Endometrial microvascular endothelial cells (primary cell): Measurements from ENCODE around the gene ITGBL1. TPM values are rescaled to one million over a fixed set of nuclear protein-coding genes. Genes with fewer than 3 reads are reported as not detected.

Experiments
- in situ Hi-C: cut with HindIII; loops from 2 replicates; pipeline ENCODE4 v1.10.0; 2017; ENCODE audit warnings: low sequenced_read_pairs, low pct_unique_long_range_greater_than_20kb; ENCODE audit errors: inconsistent ontology term
- total RNA-seq: library from RNA; depleted of rRNA; stranded (reverse); fragments of >200 nt; gene quantifications from one replicate; pipeline ENCODE4 v1.2.3, GENCODE V29; 2015; ENCODE audit errors: inconsistent ontology term

The ITGBL1 gene
- total RNA-seq, 1 donor from 2014 or later, result 11.1 TPM

DNA sequence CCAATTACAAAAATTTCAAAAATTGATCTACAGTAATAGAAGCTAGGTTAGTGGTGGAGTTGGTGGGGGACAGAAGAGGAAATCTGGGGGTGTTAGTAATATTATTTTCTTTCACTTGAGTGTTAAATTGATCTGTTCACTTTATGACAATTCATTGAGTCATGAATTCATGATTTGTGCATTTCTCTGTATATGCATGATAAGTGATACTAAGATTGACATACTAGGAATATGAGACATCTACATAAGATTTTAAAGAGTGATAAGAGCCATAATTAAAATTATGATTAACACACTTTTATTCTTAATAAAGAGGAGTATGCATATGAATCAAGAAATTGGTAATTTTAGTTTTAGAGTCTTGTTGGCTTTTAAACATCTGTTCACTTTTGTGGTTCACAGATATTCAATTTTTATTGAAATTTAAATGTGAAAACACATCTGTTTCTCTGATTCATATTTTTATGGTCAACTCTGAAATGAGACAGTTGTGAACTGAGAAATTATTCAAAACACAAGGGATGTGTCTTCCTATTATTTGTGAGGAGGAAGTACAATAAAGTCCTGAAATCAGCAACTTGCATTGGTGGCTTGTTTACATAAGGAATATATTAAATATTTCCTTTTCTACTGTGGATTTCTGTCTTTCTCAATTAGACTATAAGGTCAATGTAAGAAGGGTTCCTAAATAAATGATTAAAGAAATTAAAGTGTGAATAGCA, 196.5 kb downstream of the ITGBL1 start:
- in situ Hi-C loops, result no loop called here

DNA sequence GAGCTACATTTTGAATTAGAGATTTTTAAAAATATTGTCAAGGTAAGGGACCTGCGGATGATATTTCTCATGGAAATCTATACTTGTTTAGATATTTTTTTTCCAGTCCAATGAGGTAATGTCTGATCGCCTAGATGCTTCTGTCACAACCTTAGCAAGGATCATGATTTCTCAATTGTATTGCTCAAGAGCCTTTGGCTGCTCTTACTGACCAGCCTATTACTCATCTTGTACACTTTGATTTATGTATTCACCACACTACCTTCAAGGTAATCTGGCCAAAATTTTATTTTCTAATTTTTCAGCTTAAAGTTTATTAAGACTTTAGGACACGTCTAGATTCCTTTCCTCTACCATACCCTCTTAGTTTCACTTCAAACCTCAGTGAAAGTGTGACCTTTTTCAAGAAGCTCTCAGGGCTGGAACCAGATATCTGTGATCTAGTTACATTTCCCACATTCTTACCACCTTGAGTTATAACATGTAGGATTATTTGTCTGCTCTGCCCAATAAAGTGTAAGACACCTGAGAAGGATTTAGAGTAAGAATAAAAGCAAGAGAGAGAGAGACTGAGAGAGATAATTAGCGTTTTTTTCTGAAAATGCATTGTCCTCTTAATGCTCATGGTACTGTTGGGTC, 197.1 kb downstream of the ITGBL1 start:
- in situ Hi-C loops, result no loop called here

DNA sequence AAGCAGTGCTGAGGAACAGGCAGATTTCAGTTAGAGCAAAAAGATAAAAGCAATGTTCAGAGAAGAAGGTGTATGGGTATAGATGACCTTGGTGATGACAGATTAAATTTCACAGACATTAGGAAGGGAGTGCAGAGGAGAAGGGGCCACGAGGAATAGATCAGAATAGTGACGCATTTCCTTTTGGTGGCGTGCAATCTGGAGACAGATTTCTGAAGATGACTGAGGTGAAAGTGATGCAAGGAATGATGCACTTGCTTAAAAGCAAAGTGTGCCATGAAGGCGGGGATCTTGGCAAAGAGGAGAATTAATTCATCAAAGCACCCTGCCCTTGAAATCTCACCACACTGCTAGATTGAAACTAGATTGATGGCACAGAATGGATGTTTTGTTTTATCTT, 202.4 kb downstream of the ITGBL1 start:
- in situ Hi-C loops, result no loop called here

DNA sequence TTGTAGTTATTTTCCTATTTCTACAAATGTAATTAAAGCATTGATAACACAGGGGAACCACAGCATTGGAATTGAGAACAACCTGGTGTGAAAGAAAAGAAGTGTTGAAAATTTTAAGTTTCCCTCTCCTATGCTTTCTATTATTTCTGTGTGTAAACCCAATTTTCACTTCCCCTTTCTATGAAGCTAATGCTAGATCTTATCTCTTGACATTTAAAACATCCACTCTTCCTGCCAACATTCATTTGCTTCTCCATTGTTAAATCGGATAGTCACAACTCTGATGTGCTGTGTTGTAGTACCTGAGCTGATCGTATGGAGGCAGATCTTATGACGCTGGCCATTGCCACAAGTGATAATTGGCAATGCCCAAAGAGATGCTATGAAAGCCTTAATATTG, 203.0 kb downstream of the ITGBL1 start:
- in situ Hi-C loops, result no loop called here

DNA sequence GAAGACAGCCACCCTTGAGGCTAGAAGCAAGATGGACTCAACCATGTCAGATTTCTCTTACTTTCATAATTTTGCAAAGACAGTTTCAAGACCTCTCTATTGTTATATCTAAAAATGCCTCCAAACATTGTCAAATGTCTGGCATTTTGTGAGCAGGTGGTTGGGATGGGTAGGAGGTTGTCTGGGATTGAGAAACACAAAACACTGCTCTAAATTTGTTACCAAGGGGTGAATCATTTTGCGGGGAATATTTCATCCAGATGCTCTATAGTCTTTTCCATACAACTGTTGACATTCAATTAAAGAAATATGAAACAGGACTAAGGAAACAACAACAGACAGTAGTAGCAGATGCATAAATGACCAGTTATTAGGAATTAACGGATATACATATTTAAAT, 208.2 kb downstream of the ITGBL1 start:
- in situ Hi-C loops, result no loop called here

DNA sequence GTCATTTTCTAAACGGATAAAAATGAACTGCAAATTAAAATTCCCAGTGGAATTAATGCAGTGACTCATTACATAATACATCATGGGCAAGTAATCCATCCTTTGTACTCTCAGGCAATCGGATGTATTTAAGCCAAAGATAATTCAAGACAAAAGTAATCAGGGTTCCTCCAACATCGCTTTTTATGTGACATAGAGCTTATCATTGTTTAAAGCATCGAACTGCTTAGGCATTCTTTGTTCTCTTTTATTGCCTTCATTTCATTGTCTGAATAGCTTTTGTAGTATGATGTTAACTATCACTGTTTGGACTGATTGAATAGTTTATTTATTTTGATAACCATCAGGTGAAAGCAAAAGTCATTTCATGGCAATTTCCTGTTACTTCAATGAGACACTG, 209.4 kb downstream of the ITGBL1 start:
- in situ Hi-C loops, result no loop called here

DNA sequence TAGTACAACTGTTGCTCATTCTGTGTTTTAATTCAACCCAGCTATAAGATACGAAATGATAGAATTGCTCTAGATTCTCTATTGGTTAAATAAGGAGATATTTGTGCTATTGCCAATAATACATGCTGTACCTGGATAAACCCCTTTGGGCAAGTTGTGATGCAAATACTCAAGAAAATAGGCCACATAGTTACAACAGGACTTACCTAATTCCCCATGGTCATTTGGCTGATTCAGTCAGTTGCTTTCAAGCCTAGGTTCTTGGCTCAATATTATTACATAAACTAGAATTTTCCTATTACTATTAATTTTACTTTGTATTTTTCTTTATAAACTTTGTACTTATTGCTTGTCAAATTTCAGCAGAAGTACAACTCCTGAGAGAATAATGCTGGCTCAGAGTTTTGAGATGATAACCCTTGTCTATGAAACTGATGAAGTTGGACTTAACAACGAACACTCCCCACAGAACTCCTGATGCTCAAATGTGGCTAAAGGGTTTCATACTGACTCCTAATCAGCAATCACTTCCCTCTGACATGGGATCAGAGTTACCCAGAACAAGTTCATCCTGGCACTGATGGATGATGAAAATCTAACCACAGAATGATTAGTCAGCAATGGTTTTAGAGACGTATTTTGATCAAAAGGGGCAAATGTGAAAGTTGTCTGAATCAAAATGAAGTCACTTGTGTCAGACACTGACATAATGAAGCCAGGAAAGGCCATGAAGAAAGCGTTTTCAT, 221.1 kb downstream of the ITGBL1 start:
- in situ Hi-C loops, result no loop called here

DNA sequence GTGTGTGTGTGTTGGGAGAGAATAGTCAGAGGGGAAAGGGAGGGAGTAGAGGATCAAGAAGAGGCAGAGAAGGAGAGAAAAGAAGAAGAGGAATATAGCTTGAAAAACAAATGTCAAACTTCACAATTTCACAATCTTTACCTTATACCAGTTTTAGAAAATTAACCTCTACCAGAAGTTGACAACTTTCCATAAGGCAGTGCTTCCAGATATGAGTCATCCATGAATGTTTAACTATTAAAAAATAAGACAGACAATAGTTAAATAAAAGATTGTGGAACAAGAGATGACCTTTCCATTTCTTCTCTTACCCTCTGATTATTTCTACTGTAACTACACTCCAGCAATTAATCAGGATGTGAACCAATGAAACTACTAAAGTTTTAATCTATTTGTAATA, 229.4 kb downstream of the ITGBL1 start:
- in situ Hi-C loops, result no loop called here

DNA sequence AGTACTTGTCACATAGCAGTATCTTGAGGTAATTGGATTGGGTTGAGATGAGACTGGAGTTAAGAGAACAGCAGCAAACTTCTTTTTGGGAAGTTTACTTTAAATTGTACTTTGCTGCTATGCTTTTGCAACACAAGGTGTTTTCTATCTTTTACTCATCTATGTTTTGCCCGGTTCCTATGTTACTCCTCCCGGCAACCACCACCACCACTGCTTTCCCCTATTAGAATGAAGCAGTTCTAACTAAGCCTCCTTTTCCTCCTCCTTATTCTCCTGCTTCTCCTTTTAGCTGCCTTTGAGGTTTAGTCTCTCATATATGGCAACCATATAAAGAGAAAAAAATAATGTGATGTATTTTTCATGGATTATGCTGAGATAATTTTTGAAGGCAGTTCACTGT, 233.5 kb downstream of the ITGBL1 start:
- in situ Hi-C loops, result no loop called here

DNA sequence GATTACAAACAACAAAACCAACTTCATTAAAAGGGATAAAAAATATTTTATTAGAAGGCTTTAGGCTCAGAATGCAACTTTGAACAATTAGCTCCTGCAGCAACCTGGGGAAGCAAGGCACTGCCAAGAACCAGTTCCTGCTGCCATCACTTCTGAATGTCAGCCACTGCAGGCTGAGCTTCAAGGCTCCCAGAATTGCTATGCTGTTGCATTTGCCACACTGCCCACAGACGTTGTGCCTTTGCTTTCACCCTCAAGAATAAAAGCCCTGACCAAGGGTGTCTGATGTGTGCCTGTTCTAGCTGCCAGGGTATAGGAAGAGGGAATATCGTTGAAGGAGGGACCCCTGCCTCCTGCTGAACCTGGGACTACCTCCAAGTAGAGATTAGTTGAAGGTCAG, 238.4 kb downstream of the ITGBL1 start:
- in situ Hi-C loops, result no loop called here

DNA sequence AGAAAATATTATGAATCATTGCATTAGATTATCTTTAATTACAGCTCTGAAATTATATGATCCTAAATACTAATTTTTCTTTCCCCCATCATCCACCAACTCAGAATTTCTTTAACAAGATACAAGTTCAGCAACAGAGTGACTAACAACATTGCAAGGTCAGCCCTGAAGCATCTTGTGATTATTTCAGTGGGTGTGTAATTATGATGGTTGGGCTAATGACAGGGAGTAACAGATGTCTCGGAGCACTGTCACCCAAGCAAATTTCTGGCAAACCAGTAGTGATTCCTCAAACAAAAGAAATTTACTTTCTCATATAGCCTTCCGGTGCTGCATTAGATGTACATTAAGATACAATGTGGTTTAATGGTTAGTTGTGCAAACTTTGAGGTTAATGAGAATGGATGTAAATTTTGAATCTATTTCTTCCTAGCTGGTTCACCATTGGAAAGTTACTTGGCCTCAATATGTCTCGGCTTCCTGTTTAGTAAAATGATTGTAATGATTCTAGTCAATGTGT, 238.9 kb downstream of the ITGBL1 start:
- in situ Hi-C loops, result no loop called here

DNA sequence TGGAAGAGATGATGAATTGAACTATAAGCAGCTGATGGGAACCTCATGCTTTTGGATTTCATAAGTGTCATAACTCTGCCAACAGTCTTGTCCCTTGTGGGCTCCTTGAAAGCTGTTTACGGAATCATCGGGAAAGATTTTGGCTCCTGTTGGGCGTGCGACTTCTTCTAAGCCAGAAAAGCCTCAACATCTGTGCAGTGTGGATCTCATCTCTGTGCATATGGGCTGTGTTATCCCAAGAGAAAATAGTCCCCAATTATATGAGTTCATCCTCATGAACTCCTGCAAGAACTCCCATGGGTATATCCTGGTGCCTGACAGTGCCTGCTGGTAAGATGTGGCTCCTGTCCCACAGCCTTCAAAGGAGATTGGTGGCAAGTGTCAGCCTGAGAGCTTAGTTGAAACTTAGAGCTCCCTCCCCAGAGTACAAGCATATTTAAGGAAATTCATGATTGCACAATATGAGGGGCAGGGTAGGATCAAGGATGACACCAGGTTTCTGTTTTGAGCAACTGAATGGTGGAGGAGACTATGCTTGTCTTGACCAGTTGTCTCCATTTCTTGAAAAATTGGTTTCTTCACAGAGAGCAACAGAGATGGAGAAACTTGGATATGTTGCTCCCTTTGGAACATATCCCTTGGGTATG, 243.5 kb downstream of the ITGBL1 start:
- in situ Hi-C loops, result no loop called here

DNA sequence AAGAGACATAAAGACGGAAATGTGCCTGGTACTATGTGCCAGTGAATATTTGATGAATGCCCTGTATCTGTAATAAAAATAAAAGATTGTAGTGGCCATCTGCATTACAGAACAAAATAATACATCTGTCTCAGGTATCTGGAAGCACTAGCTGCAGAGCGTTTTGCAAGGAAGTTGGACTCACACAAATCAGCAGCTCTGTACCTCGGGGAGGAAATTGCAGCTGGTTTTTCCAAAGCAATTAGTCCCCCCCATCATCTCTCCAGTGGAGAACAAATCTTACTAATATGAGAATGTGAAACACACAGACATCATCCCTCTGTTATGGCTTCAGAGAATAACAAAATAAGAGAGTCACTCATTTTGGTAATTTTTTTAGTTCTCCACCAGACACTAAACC, 245.3 kb downstream of the ITGBL1 start:
- in situ Hi-C loops, result no loop called here

DNA sequence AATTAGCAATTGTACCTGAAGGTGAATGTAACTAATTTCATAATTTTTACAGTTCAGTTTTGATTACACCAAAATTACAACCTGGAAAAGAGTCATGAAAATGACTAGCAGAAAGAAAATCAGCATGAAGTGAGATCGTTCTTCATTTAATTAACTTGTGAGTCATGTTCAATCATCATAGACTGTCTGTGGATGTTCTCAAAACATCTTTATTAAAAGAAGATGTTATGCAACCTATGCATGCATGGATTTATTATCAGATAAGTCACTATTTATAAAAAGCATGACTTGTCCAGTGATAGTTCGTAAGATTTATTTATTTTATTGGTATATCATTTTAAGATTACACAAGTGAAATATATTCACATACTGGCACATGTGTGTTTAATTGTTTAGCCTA, 245.9 kb downstream of the ITGBL1 start:
- in situ Hi-C loops, result no loop called here

DNA sequence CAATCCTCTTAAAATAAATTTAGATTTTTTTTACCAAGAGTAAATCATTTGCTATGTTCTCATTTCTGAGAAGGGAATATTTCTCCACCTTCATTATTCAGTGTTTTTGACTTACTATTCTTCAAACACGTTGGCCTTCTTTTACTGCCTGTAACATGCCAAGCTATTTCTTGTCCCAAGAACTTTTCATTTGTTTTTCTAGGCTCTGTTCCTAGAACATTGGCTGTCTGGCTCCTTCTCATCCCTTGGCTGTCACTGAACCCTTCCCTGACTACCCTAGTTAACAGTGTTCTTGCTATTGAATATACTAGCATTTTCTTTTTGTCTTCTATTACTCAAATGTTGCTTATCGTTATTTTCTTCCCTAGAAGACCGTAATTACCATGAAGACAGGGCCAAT, 248.1 kb downstream of the ITGBL1 start:
- in situ Hi-C loops, result no loop called here

DNA sequence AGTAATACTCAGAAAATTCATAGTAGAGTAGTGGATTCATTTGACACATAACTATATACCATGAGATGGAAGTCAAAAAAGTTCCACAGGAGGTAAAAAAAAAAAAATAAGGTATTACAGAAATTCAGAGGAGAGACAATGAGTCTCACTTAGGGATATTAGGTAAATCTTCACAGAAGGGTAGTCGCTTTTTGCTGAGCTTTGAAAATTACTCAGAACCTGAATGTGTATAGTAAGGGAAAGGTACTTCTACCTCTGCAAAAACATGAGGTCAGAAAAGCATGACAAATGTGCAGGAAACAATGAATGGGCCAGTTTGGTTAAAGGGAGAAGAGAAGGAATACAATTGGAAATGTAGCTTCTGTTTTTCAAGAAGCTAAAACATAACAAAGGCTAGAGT, 250.6 kb downstream of the ITGBL1 start:
- in situ Hi-C loops, result no loop called here

DNA sequence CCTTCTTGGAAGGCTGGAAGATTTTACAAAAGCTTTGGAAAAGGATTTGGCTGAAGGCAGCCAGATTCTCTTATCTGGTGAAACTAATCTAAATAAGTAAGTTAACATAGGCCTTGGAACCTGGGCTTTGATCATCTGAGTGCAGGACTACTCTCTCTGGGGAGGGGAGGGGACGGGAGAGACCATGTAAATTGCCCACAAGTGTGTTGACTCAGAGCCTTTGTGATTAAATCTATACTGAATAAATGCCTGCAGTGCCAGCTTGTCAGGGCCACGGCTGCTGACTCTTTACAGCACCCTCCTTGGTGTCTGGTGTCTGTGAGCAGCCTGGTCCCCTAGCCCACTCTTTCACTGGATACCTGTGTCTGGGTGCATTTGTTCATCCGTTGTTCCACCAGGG, 251.4 kb downstream of the ITGBL1 start:
- in situ Hi-C loops, result no loop called here

DNA sequence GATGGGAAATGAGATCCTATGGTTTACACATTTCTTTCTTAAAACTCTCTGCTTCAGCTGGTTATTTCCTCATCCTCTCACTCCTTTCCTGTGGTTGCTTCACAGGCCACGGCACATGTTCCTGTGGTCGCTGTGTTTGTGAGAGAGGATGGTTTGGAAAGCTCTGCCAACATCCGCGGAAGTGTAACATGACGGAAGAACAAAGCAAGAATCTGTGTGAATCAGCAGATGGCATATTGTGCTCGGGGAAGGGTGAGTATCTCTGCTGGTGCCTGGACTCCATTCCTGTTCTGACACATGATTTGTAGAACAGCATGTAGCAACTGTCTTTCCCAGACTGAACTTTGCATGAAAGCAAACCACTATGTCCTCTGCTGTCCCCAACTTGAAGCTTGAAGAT, 254.2 kb downstream of the ITGBL1 start:
- in situ Hi-C loops, result no loop called here

DNA sequence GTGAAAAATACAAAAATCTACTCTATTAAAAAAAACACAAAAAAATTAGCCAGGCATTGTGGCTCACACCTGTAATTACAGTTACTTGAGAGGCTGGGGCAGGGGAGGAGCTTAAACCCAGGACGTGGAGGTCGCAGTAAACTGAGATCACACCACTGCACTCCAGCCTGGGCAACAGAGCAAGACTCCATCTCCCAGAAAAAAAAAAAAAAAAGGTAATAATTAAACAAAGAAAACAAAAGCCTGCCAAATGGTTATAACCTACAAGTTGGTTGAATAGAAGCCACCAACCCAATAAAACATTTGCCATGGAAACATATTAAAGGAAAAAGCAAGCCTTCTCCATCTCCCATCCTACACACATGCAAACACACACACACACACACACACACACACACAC, 255.2 kb downstream of the ITGBL1 start:
- in situ Hi-C loops, result no loop called here

DNA sequence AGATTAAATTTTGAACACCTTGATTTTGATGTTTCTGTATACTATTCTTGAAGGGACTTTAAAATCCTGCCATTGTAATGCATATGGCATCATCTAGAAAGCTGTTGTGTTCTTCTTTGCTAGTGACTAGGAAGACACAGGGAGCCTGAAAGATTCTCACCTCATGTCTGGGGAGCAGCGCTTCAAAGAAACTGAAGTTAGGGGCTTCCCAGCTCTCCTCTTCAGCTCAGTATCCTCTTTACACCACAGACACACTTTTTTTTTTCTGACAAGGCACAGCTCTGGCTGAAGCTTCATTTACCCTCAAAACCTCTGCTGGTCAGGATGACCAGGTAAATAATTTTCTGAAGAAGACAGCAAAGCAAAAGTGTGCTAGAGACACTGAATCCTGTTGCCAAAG, 255.6 kb downstream of the ITGBL1 start:
- in situ Hi-C loops, result no loop called here
